Fibroblast of pulmonary artery (primary cell): ENCODE data around the gene GRIN1.
A peak's percentile ranks its signal among the peaks of the same experiment; 100 is the strongest.

ENCODE experiments used
- DNase-seq: peaks from one replicate; pipeline ENCODE4 v3.0.0-alpha.2; 2010; ENCODE audit warnings: low read depth
- H3K4me3 ChIP-seq: replicated peaks from 2 replicates; pipeline ENCODE4 v1.5.1; 2011; ENCODE audit warnings: low read depth, mild to moderate bottlenecking, control low read depth, low read length, moderate library complexity
- CTCF ChIP-seq: IDR thresholded peaks from 2 replicates; pipeline ENCODE4 v1.5.1; 2011; ENCODE audit warnings: mild to moderate bottlenecking, control low read depth, low read length, inconsistent platforms; ENCODE audit errors: missing control alignments

GRIN1 gene

GRCh38 chr9:137138722-137139467 is at the start of gene GRIN1:
Gene GRIN1, plus strand, starts transcription at chr9:137139154. Its CDS starts 333 bp downstream, at chr9:137139487.
- H3K4me3 ChIP-seq = no peak within 1 kb of the TSS
- peak; percentile 34 for DNase-seq
- TF ChIP-seq CTCF = no peak

GRCh38 chr9:137089232-137089947 is 49.6 kb upstream of the GRIN1 start:
- no peak for DNase-seq
- TF ChIP-seq CTCF = no peak

GRCh38 chr9:137095664-137096517 is 43.1 kb upstream of the GRIN1 start:
- H3K4me3 ChIP-seq = no peak overlapping the region
- TF ChIP-seq CTCF = peak; percentile 6
- no peak for DNase-seq

More at GRCh38 chr9:137089232-137089947, 49.6 kb upstream of the GRIN1 start:
- H3K4me3 ChIP-seq = no peak overlapping the region

- no peak for DNase-seq
- TF ChIP-seq CTCF = no peak
- no peak overlapping the region for H3K4me3 ChIP-seq
These were observed 42.0 kb upstream of the GRIN1 start for GRCh38 chr9:137096785-137097546.

- DNase-seq = no peak
- no peak overlapping the region for H3K4me3 ChIP-seq
- TF ChIP-seq CTCF = no peak
These were observed 41.0 kb upstream of the GRIN1 start for GRCh38 chr9:137097761-137098462.

GRCh38 chr9:137099231-137099630 is 39.7 kb upstream of the GRIN1 start:
- no peak for TF ChIP-seq CTCF
- H3K4me3 ChIP-seq = no peak overlapping the region

More at GRCh38 chr9:137099231-137099630, 39.7 kb upstream of the GRIN1 start:
- DNase-seq = no peak
